Hindlimb muscle (tissue), 1 donor: ENCODE results near the gene TMEM165. TPM values are rescaled to one million over a fixed set of nuclear protein-coding genes. Genes with fewer than 3 reads are reported as not detected.

Experiments
- DNase-seq: peaks from one replicate; pipeline ENCODE4 v3.0.0-alpha.2; 2013
- polyA plus RNA-seq: library from polyadenylated mRNA; unstranded; fragments of 120-200 nt; gene quantifications from one replicate; pipeline ENCODE4 v1.2.1, GENCODE V29; 2013; ENCODE audit not compliant: insufficient read length

Gene TMEM165
- polyA plus RNA-seq, 1 donor, result 43.9 TPM

GRCh38 chr4:55466001-55466400 lies 70.2 kb downstream of the TMEM165 start:
- DNase-seq, result no peak

GRCh38 chr4:55468724-55469123 lies 73.0 kb downstream of the TMEM165 start:
- DNase-seq, result no peak

- no peak for DNase-seq
Observed at GRCh38 chr4:55469979-55470378, 74.2 kb downstream of the TMEM165 start.

Other genes with a start within 250 kb of the TMEM165 start
- 11.6 TPM for gene SRD5A3, start 49.7 kb upstream of the TMEM165 start, polyA plus RNA-seq
- 17.8 TPM for gene CLOCK, start 151.0 kb downstream of the TMEM165 start, polyA plus RNA-seq
- not detected for gene PDCL2, start 196.3 kb downstream of the TMEM165 start, polyA plus RNA-seq
- gene NMU, start 240.3 kb downstream of the TMEM165 start, polyA plus RNA-seq, result 1.2 TPM